A549 (cell line): ENCODE results near the gene POLA1. TPM values are rescaled to one million over a fixed set of nuclear protein-coding genes. Genes with fewer than 3 reads are reported as not detected.

Experiments
- ATAC-seq, 2 experiments: fragments of 200-7000 bp in 1 of 2; fragments of >200 bp in 1 of 2; cut with Nextera tagmentation in 1 of 2; cut with Tn5 transposase in 1 of 2; 3 replicates each; pipeline versions ENCODE4 v1.8.0 to v1.9.1; 2018 to 2020; ENCODE audit warnings: mild to moderate bottlenecking in 1 of 2, moderate library complexity in 1 of 2
- CTCF ChIA-PET: fragments of 300-600 bp; sonication (Branson Sonifier 250); formaldehyde crosslinking; extraction: SDS; loops from one replicate; lab custom pipeline; 2021; ENCODE audit warnings: antibody characterized with exemption, inconsistent platforms; lab: Yijun Ruan, JAX
- POLR2A ChIA-PET: fragments of 350-600 bp; formaldehyde crosslinking; extraction: SDS; loops from one replicate; lab custom pipeline; 2021; ENCODE audit warnings: antibody characterized with exemption, inconsistent platforms; lab: Yijun Ruan, JAX
- DNase-seq, 2 experiments: peaks; one replicate each; pipeline versions ENCODE4 v3.0.0 to v3.0.0-alpha.2; 2011 to 2016; ENCODE audit warnings: low read depth in 1 of 2, low spot score in 1 of 2
- FAIRE-seq: peaks from 2 replicates; lab custom pipeline; 2011; peaks lifted over from hg19 to GRCh38; lab: Jason Lieb, UNC
- H3K27ac ChIP-seq, 2 experiments: fragments of >200 bp; sonication (Bioruptor Twin); formaldehyde crosslinking; 3 replicates each; pipeline ENCODE4 v1.5.1; 2016 to 2017
- H3K4me1 ChIP-seq: fragments of >200 bp; sonication (Bioruptor Twin); formaldehyde crosslinking; 3 replicates; pipeline ENCODE4 v1.6.1; 2016
- H3K4me2 ChIP-seq: fragments of >200 bp; sonication (Bioruptor Twin); formaldehyde crosslinking; 3 replicates; pipeline ENCODE4 v1.6.1; 2016
- H3K4me3 ChIP-seq: fragments of >200 bp; sonication (Bioruptor Twin); formaldehyde crosslinking; 3 replicates; pipeline ENCODE4 v1.5.1; 2016
- H3K9me3 ChIP-seq: fragments of >200 bp; sonication (Bioruptor Twin); formaldehyde crosslinking; 3 replicates; pipeline ENCODE4 v1.6.1; 2016
- ESRRA ChIP-seq: fragments of 150-350 bp; IDR thresholded peaks from 2 replicates; pipeline ENCODE4 v1.6.1; 2014; ENCODE audit warnings: mild to moderate bottlenecking, low read length, borderline replicate concordance
- HDAC2 ChIP-seq: fragments of 200-600 bp; sonication (generic); IDR thresholded peaks from 2 replicates; pipeline ENCODE4 v1.6.1; 2016
- HOXA7 ChIP-seq: fragments of 250-450 bp; sonication (Bioruptor Pico); IDR thresholded peaks from 2 replicates; pipeline ENCODE4 v1.5.0; 2020; ENCODE audit warnings: mild to moderate bottlenecking, moderate library complexity
- HOXB13 ChIP-seq: fragments of 250-450 bp; sonication (Bioruptor Pico); IDR thresholded peaks from 2 replicates; pipeline ENCODE4 v1.5.0; 2020; ENCODE audit warnings: low read depth, mild to moderate bottlenecking, moderate library complexity
- HOXB5 ChIP-seq: fragments of 250-450 bp; sonication (Bioruptor Pico); IDR thresholded peaks from 2 replicates; pipeline ENCODE4 v1.5.0; 2020; ENCODE audit warnings: mild to moderate bottlenecking, moderate library complexity
- JUNB ChIP-seq: fragments of >200 bp; sonication (Bioruptor Twin); formaldehyde crosslinking; IDR thresholded peaks from 2 replicates; pipeline ENCODE4 v1.6.1; 2016
- KDM5A ChIP-seq: fragments of 200-600 bp; sonication (generic); IDR thresholded peaks from 2 replicates; pipeline ENCODE4 v1.6.1; 2016; ENCODE audit warnings: antibody characterized with exemption, mild to moderate bottlenecking
- MAFK ChIP-seq: fragments of 450-650 bp; IDR thresholded peaks from 2 replicates; pipeline ENCODE4 v1.6.1; 2014; ENCODE audit not compliant: partially characterized antibody
- MAZ ChIP-seq: fragments of 150-350 bp; IDR thresholded peaks from 2 replicates; pipeline ENCODE4 v1.6.1; 2014; ENCODE audit warnings: antibody characterized with exemption, low read depth, low read length, borderline replicate concordance
- PHF8 ChIP-seq: fragments of 200-600 bp; sonication (generic); IDR thresholded peaks from 2 replicates; pipeline ENCODE4 v1.6.1; 2016; ENCODE audit warnings: low read depth, mild to moderate bottlenecking, antibody characterized with exemption, moderate library complexity, borderline replicate concordance
- POLR2A ChIP-seq: IDR thresholded peaks from 2 replicates; pipeline ENCODE4 v1.6.1; 2012; ENCODE audit warnings: mild to moderate bottlenecking, low read length
- RARB ChIP-seq: fragments of 250-450 bp; sonication (Bioruptor Pico); IDR thresholded peaks from 2 replicates; pipeline ENCODE4 v1.8.0; 2021; ENCODE audit warnings: mild to moderate bottlenecking, moderate library complexity
- RFX5 ChIP-seq: fragments of 450-650 bp; IDR thresholded peaks from 2 replicates; pipeline ENCODE4 v1.7.1; 2014; ENCODE audit warnings: antibody characterized with exemption, mild to moderate bottlenecking, moderate library complexity
- ZC3H11A ChIP-seq: fragments of 450-650 bp; IDR thresholded peaks from 2 replicates; pipeline ENCODE4 v1.6.1; 2014; ENCODE audit warnings: antibody characterized with exemption, mild to moderate bottlenecking
- WGBS: methylation state at CpG from one replicate; pipeline ENCODE4 v1.1.6; 2017; ENCODE audit errors: missing lambda C conversion rate; 5-methylcytosine and 5-hydroxymethylcytosine counted together
- polyA plus RNA-seq, 4 experiments: library from polyadenylated mRNA; depleted of rRNA in 3 of 4; stranded (reverse); fragments of >200 nt; fragmentation: RNase III in 1 of 4; extraction: RNeasy Plus Mini Kit Qiagen cat#74134 plus additional on column Dnase treatment in 1 of 4; gene quantifications; 2 replicates in 3 of 4; 3 replicates in 1 of 4; pipeline ENCODE4 v1.2.3, GENCODE V29; 2011 to 2017
- TF ChIP-seq, protein P1 (sequence below): fragments of 250-450 bp; sonication (Bioruptor Pico); IDR thresholded peaks from 2 replicates; pipeline ENCODE4 v1.5.0; 2021; ENCODE audit warnings: mild to moderate bottlenecking, moderate library complexity, borderline replicate concordance
- TF ChIP-seq, protein P2 (sequence below): fragments of 150-350 bp; IDR thresholded peaks from 2 replicates; pipeline ENCODE4 v1.6.1; 2014; ENCODE audit warnings: low read depth, mild to moderate bottlenecking, low read length
- TF ChIP-seq, protein P3 (sequence below): fragments of >200 bp; sonication (Bioruptor Twin); formaldehyde crosslinking; IDR thresholded peaks from 3 replicates; pipeline ENCODE4 v1.6.1; 2016
- TF ChIP-seq, protein P4 (sequence below): IDR thresholded peaks from 2 replicates; pipeline ENCODE4 v1.6.1; 2012; ENCODE audit warnings: low read depth, borderline replicate concordance
- TF ChIP-seq, protein P5 (sequence below): IDR thresholded peaks from 2 replicates; pipeline ENCODE4 v1.6.1; 2012

Gene POLA1
- polyA plus RNA-seq, 2 of the 4 experiments (the other 2 are of a cell fraction) = 8.8 to 17.5 TPM

DNA sequence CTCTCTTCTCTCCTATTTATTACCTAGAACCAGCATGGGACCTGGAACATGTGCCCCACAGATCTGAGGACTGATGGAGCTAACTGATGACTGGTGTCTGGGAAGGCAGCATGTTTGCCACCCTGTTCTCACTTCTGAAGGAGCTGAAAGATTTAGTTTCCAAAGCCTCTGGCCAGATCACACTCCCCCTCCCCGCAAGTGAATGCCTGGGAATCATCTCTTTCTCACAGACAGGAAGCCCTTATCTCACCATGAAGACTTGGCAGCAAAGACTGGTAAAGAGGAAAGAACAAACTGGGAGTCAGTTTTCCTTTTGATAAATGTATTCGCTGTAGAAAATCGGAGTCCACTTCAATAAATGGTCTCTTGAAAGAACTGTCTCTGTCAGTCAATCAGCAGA, 25.6 kb upstream of the POLA1 start (continued):
- TF ChIP-seq KDM5A = no peak
- no peak for TF ChIP-seq PHF8
- TF ChIP-seq RARB (CRISPR knock-in tag) = no peak

DNA sequence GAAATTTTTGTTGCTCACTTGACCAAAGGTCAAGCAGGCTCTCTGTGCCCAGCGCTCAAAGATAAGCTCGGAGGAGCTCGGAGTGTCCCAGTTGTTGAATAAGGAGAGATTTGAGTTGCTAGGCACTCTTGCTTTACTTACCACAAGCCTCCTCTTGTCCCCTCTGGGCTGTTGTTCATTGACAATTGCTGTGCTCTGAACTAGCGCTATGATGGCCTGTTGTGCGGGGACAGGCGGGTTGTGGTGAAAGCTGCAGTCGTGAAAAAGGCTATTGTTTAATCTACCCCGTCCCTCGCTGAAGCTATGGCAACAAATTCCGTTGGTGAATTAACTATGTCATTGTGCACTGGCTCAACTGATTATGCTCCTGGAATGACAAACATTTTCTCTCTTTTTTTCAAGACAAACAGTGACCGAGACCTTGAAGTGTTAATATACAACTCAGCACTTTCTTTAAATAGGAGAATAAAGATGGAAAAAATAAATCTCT, 21.0 kb upstream of the POLA1 start:
- 72% methylated on average over 11 of the region's 11 CpGs for WGBS
- CTCF ChIA-PET = interaction anchor here (1.0 kb wide), 1 partner anchor 14 kb away, joined by 3 read pairs; no protein-coding TSS in a partner anchor

DNA sequence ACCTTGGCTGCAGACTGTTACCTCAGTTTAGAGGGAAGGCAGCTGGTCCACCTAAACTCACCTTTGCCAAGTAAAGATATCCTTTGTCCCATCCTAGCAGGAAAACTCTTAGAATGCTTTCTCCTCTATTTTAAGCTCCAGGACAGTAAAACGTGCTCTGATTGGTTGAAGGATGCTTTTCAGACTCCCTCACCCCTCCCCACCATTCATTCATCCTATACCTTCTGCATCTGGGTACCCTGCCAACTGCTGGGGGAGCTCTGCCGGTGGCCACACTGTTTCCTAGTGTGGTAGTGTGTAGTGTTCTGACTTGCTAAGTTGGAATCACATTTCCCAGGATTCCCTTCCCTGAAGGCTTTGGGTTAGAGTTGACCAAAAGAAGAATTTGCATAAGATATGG, 20.3 kb upstream of the POLA1 start:
- Histone ChIP-seq H3K4me1 (no peaks in the 10 kb centered on the region), H3K4me3 (no peak overlapping the region), H3K9me3 (no peaks in the 10 kb centered on the region), H3K27ac (no peak overlapping the region), H3K4me2 (no peak overlapping the region)
- 38% methylated on average over 2 of the region's 2 CpGs for WGBS
- ATAC-seq (no peak), FAIRE-seq (no peak), DNase-seq (no peak)
- ChIA-PET CTCF (no interaction called here), POLR2A (no interaction called here)
- TF ChIP-seq, protein P1, sequence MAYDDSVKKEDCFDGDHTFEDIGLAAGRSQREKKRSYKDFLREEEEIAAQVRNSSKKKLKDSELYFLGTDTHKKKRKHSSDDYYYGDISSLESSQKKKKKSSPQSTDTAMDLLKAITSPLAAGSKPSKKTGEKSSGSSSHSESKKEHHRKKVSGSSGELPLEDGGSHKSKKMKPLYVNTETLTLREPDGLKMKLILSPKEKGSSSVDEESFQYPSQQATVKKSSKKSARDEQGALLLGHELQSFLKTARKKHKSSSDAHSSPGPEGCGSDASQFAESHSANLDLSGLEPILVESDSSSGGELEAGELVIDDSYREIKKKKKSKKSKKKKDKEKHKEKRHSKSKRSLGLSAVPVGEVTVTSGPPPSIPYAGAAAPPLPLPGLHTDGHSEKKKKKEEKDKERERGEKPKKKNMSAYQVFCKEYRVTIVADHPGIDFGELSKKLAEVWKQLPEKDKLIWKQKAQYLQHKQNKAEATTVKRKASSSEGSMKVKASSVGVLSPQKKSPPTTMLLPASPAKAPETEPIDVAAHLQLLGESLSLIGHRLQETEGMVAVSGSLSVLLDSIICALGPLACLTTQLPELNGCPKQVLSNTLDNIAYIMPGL (CRISPR knock-in tag) = no peak
- TF ChIP-seq HOXB13 (CRISPR knock-in tag) (no peak), MAZ (no peak), KDM5A (no peak), HOXA7 (CRISPR knock-in tag) (no peak), RFX5 (no peak), ESRRA (no peak)
- TF ChIP-seq, protein P2, sequence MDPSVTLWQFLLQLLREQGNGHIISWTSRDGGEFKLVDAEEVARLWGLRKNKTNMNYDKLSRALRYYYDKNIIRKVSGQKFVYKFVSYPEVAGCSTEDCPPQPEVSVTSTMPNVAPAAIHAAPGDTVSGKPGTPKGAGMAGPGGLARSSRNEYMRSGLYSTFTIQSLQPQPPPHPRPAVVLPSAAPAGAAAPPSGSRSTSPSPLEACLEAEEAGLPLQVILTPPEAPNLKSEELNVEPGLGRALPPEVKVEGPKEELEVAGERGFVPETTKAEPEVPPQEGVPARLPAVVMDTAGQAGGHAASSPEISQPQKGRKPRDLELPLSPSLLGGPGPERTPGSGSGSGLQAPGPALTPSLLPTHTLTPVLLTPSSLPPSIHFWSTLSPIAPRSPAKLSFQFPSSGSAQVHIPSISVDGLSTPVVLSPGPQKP = no peak
- TF ChIP-seq, protein P3, sequence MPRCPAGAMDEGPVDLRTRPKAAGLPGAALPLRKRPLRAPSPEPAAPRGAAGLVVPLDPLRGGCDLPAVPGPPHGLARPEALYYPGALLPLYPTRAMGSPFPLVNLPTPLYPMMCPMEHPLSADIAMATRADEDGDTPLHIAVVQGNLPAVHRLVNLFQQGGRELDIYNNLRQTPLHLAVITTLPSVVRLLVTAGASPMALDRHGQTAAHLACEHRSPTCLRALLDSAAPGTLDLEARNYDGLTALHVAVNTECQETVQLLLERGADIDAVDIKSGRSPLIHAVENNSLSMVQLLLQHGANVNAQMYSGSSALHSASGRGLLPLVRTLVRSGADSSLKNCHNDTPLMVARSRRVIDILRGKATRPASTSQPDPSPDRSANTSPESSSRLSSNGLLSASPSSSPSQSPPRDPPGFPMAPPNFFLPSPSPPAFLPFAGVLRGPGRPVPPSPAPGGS = no peak
- TF ChIP-seq, protein P4, sequence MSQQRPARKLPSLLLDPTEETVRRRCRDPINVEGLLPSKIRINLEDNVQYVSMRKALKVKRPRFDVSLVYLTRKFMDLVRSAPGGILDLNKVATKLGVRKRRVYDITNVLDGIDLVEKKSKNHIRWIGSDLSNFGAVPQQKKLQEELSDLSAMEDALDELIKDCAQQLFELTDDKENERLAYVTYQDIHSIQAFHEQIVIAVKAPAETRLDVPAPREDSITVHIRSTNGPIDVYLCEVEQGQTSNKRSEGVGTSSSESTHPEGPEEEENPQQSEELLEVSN = no peak

More for the DNA sequence above, 21.0 kb upstream of the POLA1 start:
- no peaks in the 10 kb centered on the region for H3K9me3 ChIP-seq
- H3K4me2 ChIP-seq = no peak overlapping the region
- no peak overlapping the region for H3K27ac ChIP-seq
- FAIRE-seq = peak; percentile 84
- TF ChIP-seq, protein P5, sequence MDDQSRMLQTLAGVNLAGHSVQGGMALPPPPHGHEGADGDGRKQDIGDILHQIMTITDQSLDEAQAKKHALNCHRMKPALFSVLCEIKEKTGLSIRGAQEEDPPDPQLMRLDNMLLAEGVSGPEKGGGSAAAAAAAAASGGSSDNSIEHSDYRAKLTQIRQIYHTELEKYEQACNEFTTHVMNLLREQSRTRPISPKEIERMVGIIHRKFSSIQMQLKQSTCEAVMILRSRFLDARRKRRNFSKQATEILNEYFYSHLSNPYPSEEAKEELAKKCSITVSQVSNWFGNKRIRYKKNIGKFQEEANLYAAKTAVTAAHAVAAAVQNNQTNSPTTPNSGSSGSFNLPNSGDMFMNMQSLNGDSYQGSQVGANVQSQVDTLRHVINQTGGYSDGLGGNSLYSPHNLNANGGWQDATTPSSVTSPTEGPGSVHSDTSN = no peak
- TF ChIP-seq ZC3H11A (no peak), HOXB5 (CRISPR knock-in tag) (no peak), POLR2A (no peak), HDAC2 (no peak), JUNB (no peak), MAFK (peak; percentile 22)
- TF ChIP-seq, protein P4 = no peak
- POLR2A ChIA-PET = no interaction called here
- no peak for ATAC-seq
- DNase-seq = no peak
- no peak overlapping the region for H3K4me3 ChIP-seq
- no peaks in the 10 kb centered on the region for H3K4me1 ChIP-seq
